Activated naive CD4-positive, alpha-beta T cell treated with anti-CD3 and anti-CD28 coated beads, Interleukin-2, amount 10 ng/mL, durations not matched to agents 7 days and 5 days (primary cell): ENCODE measurements around the gene ARX.

Experiments
- CTCF ChIA-PET: fragments of 350-600 bp; sonication (Branson Sonifier 250); formaldehyde crosslinking; loops from one replicate; lab custom pipeline; 2021; ENCODE audit warnings: antibody characterized with exemption; lab: Charles Lee
- DNase-seq: peaks from one replicate; pipeline ENCODE4 v3.0.0-alpha.2; 2020
- H3K27ac Mint-ChIP-seq: one replicate; pipeline ENCODE4 v1.8.0; 2021; ENCODE audit warnings: mild to moderate bottlenecking, moderate library complexity, mixed read lengths
- H3K27me3 Mint-ChIP-seq: one replicate; pipeline ENCODE4 v1.8.0; 2021; ENCODE audit warnings: mild to moderate bottlenecking, mixed read lengths
- H3K36me3 Mint-ChIP-seq: one replicate; pipeline ENCODE4 v1.8.0; 2021; ENCODE audit warnings: mixed read lengths
- H3K4me1 Mint-ChIP-seq: one replicate; pipeline ENCODE4 v1.8.0; 2021; ENCODE audit warnings: mixed read lengths
- H3K4me3 Mint-ChIP-seq: one replicate; pipeline ENCODE4 v1.8.0; 2021; ENCODE audit warnings: mild to moderate bottlenecking, moderate library complexity, mixed read lengths
- H3K9me3 Mint-ChIP-seq: one replicate; pipeline ENCODE4 v1.8.0; 2021; ENCODE audit warnings: mixed read lengths

ARX gene

GRCh38 chrX:25001808-25002660, 13.7 kb downstream of the ARX start:
- Mint-ChIP-seq H3K27me3 (peaks cover 52% of the 10 kb centered on the region), H3K27ac (no peak overlapping the region), H3K4me1 (peaks cover 17% of the 10 kb centered on the region), H3K9me3 (no peaks in the 10 kb centered on the region), H3K4me3 (no peak overlapping the region), H3K36me3 (peaks cover 5% of the 10 kb centered on the region)
- no peak for DNase-seq
- CTCF ChIA-PET, result no interaction called here

GRCh38 chrX:24999511-24999910, 16.3 kb downstream of the ARX start:
- peaks cover 5% of the 10 kb centered on the region for H3K36me3 Mint-ChIP-seq
- H3K9me3 Mint-ChIP-seq, result no peaks in the 10 kb centered on the region
- no peak for DNase-seq
- peaks cover 6% of the 10 kb centered on the region for H3K4me1 Mint-ChIP-seq
- H3K27me3 Mint-ChIP-seq, result peaks cover 27% of the 10 kb centered on the region
- no peak overlapping the region for H3K27ac Mint-ChIP-seq
- CTCF ChIA-PET, result no interaction called here
- no peak overlapping the region for H3K4me3 Mint-ChIP-seq

GRCh38 chrX:24996096-24996709, 19.6 kb downstream of the ARX start:
- Mint-ChIP-seq H3K27ac (no peak overlapping the region), H3K36me3 (no peaks in the 10 kb centered on the region), H3K9me3 (no peaks in the 10 kb centered on the region), H3K4me1 (no peaks in the 10 kb centered on the region), H3K4me3 (no peak overlapping the region), H3K27me3 (peaks cover under 1% of the 10 kb centered on the region)
- CTCF ChIA-PET, result interaction anchor here (1.2 kb wide), 1 partner anchor 148 kb away, joined by 3 read pairs; no protein-coding TSS in a partner anchor
- DNase-seq, result no peak

- no peaks in the 10 kb centered on the region for H3K4me1 Mint-ChIP-seq
- no peaks in the 10 kb centered on the region for H3K9me3 Mint-ChIP-seq
- no peak overlapping the region for H3K27ac Mint-ChIP-seq
- no peak overlapping the region for H3K4me3 Mint-ChIP-seq
- H3K27me3 Mint-ChIP-seq, result no peaks in the 10 kb centered on the region
- CTCF ChIA-PET, result no interaction called here
- H3K36me3 Mint-ChIP-seq, result peaks cover 2% of the 10 kb centered on the region
- DNase-seq, result no peak
These were observed 21.9 kb downstream of the ARX start for GRCh38 chrX:24993879-24994278.

- Mint-ChIP-seq H3K36me3 (peaks cover 8% of the 10 kb centered on the region), H3K4me3 (no peak overlapping the region), H3K9me3 (no peaks in the 10 kb centered on the region), H3K4me1 (no peaks in the 10 kb centered on the region), H3K27me3 (no peaks in the 10 kb centered on the region), H3K27ac (no peak overlapping the region)
- CTCF ChIA-PET, result no interaction called here
- DNase-seq, result no peak
These were observed 25.2 kb downstream of the ARX start for GRCh38 chrX:24990535-24990934.

- CTCF ChIA-PET, result no interaction called here
- Mint-ChIP-seq H3K4me1 (no peaks in the 10 kb centered on the region), H3K4me3 (no peak overlapping the region), H3K9me3 (no peaks in the 10 kb centered on the region), H3K36me3 (peaks cover 8% of the 10 kb centered on the region), H3K27me3 (no peaks in the 10 kb centered on the region), H3K27ac (no peak overlapping the region)
- no peak for DNase-seq
These were observed 27.5 kb downstream of the ARX start for GRCh38 chrX:24988314-24988713.

GRCh38 chrX:24987731-24988130, 28.0 kb downstream of the ARX start:
- H3K36me3 Mint-ChIP-seq, result peaks cover 8% of the 10 kb centered on the region
- H3K4me3 Mint-ChIP-seq, result no peak overlapping the region
- CTCF ChIA-PET, result no interaction called here
- H3K27me3 Mint-ChIP-seq, result no peaks in the 10 kb centered on the region
- no peaks in the 10 kb centered on the region for H3K9me3 Mint-ChIP-seq
- H3K4me1 Mint-ChIP-seq, result no peaks in the 10 kb centered on the region
- DNase-seq, result no peak
- no peak overlapping the region for H3K27ac Mint-ChIP-seq

GRCh38 chrX:24985120-24985519, 30.6 kb downstream of the ARX start:
- CTCF ChIA-PET, result no interaction called here
- no peak for DNase-seq
- H3K4me3 Mint-ChIP-seq, result no peak overlapping the region
- H3K9me3 Mint-ChIP-seq, result no peaks in the 10 kb centered on the region
- no peaks in the 10 kb centered on the region for H3K27me3 Mint-ChIP-seq
- no peaks in the 10 kb centered on the region for H3K4me1 Mint-ChIP-seq
- H3K36me3 Mint-ChIP-seq, result peaks cover 6% of the 10 kb centered on the region
- no peak overlapping the region for H3K27ac Mint-ChIP-seq

- Mint-ChIP-seq H3K4me3 (no peak overlapping the region), H3K36me3 (peaks cover 9% of the 10 kb centered on the region), H3K4me1 (no peaks in the 10 kb centered on the region), H3K27me3 (no peaks in the 10 kb centered on the region), H3K27ac (no peak overlapping the region), H3K9me3 (no peaks in the 10 kb centered on the region)
- no peak for DNase-seq
- CTCF ChIA-PET, result interaction anchor here (0.6 kb wide), 1 partner anchor 306 kb away, joined by 3 read pairs; no protein-coding TSS in a partner anchor
These were observed 31.8 kb downstream of the ARX start for GRCh38 chrX:24983931-24984330.

- H3K36me3 Mint-ChIP-seq, result peaks cover 10% of the 10 kb centered on the region
- CTCF ChIA-PET, result no interaction called here
- H3K4me1 Mint-ChIP-seq, result no peaks in the 10 kb centered on the region
- no peak overlapping the region for H3K27ac Mint-ChIP-seq
- DNase-seq, result no peak
- H3K27me3 Mint-ChIP-seq, result no peaks in the 10 kb centered on the region
- H3K9me3 Mint-ChIP-seq, result no peaks in the 10 kb centered on the region
- H3K4me3 Mint-ChIP-seq, result no peak overlapping the region
These were observed 33.3 kb downstream of the ARX start for GRCh38 chrX:24982306-24982965.

- no peak for DNase-seq
- H3K4me1 Mint-ChIP-seq, result no peaks in the 10 kb centered on the region
- no peaks in the 10 kb centered on the region for H3K9me3 Mint-ChIP-seq
- no peak overlapping the region for H3K27ac Mint-ChIP-seq
- H3K36me3 Mint-ChIP-seq, result peaks cover 4% of the 10 kb centered on the region
- CTCF ChIA-PET, result no interaction called here
- no peak overlapping the region for H3K4me3 Mint-ChIP-seq
- H3K27me3 Mint-ChIP-seq, result no peaks in the 10 kb centered on the region
These were observed 34.7 kb downstream of the ARX start for GRCh38 chrX:24981030-24981429.

- Mint-ChIP-seq H3K4me3 (no peak overlapping the region), H3K27ac (no peak overlapping the region), H3K9me3 (no peaks in the 10 kb centered on the region), H3K27me3 (no peaks in the 10 kb centered on the region), H3K4me1 (no peaks in the 10 kb centered on the region), H3K36me3 (peaks cover 4% of the 10 kb centered on the region)
- DNase-seq, result no peak
- CTCF ChIA-PET, result no interaction called here
These were observed 36.7 kb downstream of the ARX start for GRCh38 chrX:24979081-24979480.

- CTCF ChIA-PET, result no interaction called here
- H3K4me3 Mint-ChIP-seq, result no peak overlapping the region
- no peaks in the 10 kb centered on the region for H3K9me3 Mint-ChIP-seq
- no peaks in the 10 kb centered on the region for H3K27me3 Mint-ChIP-seq
- H3K36me3 Mint-ChIP-seq, result peaks cover 18% of the 10 kb centered on the region
- no peak for DNase-seq
- no peaks in the 10 kb centered on the region for H3K4me1 Mint-ChIP-seq
- H3K27ac Mint-ChIP-seq, result no peak overlapping the region
These were observed 46.0 kb downstream of the ARX start for GRCh38 chrX:24969812-24970211.

- no peaks in the 10 kb centered on the region for H3K27me3 Mint-ChIP-seq
- H3K36me3 Mint-ChIP-seq, result peaks cover 14% of the 10 kb centered on the region
- no peak overlapping the region for H3K4me3 Mint-ChIP-seq
- CTCF ChIA-PET, result no interaction called here
- no peaks in the 10 kb centered on the region for H3K9me3 Mint-ChIP-seq
- DNase-seq, result no peak
- H3K4me1 Mint-ChIP-seq, result no peaks in the 10 kb centered on the region
- H3K27ac Mint-ChIP-seq, result no peak overlapping the region
These were observed 50.4 kb downstream of the ARX start for GRCh38 chrX:24965372-24965771.
